ENCODE data around the gene POMGNT1.
"Not testable (repeated sequence)": the region's sequence is repeated elsewhere in the genome, so short reads cannot be mapped to it uniquely, and the experiment has no call there.

Gene POMGNT1

DNA sequence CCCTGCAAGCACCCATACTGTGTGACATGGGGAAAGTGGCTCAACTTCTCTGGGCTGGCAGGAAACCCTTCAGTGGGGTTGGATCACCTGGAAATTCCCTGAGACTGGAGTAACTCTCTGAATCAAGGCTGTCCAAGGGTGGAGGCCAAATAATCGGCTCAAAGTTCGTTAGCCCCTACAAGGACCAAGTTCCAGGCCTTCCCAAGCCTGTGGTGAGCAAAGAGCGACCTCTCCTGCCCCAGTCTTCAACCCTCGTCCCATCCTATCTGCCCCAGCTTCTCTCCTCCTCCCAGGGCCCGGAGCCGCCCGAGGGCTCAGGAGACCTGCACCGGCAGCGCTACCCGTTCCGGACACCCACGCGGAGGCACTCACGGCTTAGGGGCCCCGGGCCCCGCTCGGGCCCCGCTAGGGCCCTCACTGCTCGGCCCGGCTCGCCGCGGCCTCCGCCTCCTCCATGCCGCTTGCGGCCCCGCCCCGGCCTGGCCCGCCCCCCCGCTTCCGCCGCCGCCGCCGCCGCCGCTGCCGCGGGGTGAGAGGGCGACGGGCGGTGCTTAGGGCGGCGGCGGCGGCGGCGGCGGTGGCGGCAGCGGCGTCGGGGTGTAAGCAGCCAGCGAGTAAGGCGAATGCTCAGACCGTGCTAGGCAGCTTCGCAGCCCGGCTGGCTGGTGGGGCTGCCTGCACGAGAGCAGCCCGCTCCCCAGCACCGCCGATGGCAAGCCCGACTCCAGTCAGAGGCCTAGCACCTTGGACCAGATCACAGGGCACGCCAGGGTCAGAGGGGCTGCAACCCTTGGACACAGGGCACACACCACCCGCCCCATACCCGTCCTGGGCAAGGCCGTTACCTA is at the start of gene POMGNT1:
TSS of gene POMGNT1 (minus strand) at position 471 of the 848 bp plus-strand sequence. CDS start 613 bp downstream, outside the sequence.
- peak; percentile 79 for DNase-seq

DNA sequence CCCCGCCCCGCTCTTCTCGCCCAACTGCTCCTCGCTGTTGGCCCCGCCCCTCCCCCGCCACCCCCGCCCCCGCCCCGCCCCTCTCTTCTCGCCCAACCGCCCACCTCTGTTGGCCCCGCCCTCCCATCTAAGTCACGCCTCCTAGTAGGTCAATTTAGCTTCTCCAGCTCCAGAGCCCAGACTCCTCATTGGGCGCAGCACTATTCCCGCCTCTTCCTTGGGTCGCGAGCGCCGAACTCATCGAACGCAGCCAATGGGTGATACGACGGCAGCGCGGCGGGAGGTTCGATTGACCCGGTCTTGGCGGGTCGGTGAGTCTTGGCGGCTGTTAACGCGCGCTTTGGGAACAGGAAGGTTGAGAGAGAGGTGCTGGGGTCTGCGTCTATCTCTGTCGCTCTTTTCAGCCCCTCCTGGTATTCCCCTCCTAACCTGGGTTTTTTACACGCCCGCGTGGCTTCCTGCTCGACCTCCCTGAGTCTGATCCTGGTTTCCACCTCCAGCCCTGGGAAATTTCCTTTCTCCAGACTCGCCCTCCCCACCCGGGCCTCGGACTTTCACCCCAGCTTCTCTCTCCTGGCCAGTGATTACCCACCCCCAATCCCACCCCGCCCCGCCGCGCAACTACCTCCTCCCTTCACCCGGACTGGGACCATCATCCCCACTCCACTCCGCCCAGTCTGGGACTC is 49.3 kb upstream of the POMGNT1 start, which contains the start of gene RAD54L:
TSS of gene RAD54L (plus strand) at position 328 of the 686 bp plus-strand sequence. CDS start 643 bp downstream, outside the sequence.
- DNase-seq, result peak; percentile 100

DNA sequence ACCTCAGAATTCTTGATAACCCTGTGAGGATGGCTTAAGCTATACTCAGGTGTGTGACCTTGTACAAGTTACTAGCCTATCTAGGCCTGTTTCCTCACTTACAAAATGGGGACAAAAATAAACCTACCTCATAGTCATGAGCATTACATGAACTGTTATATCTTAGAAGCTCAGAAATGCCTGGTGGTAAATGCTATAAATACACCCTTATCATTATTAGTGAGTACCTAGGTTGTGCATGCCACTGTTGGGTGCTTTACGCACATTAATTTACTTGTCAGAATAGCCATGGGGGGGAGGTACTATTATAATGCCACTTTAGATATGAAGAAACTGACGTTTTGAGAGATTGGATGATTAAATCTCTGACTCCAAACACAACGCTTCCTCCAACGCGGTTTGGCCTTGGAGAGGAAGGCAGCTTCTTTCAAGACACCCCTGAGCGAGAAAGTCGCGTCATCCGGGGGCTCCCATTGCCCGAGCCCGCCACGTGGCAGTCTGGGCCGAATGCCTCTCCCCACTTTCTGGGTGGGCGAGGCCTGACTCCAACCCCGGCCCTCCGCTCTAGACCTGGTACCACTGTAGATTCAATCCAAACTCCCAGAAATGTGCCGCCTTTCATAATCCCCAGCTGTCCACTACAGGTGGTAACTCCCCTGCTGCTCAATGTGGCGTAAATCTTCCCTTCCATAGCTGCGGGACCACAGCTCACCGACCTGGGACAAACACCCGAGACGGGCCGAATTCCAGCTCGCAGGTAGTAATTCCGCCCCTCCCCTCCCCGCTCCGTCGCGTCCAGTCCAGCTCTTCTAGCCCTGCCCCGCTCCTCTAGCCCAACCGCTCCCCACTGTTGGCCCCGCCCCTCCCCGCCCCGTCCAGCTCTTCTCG is 48.6 kb upstream of the POMGNT1 start:
- no peak for DNase-seq

DNA sequence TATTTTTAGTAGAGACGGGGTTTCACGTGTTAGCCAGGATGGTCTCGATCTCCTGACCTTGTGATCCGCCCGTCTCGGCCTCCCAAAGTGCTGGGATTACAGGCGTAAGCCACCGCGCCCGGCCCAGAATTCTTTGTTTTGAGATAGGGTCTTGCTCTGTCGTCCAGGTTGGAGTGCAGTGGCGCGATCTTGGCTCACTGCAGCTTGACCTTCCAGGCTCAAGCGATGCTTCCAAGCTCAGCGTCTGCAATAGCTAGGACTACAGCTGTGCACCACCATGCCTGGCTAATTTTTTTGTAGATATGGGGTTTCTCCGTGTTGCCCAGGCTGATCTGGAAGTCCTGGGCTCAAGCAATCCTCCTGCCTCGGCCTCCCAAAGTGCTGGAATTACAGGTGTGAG is 47.9 kb upstream of the POMGNT1 start:
- DNase-seq, result not testable (repeated sequence)

DNA sequence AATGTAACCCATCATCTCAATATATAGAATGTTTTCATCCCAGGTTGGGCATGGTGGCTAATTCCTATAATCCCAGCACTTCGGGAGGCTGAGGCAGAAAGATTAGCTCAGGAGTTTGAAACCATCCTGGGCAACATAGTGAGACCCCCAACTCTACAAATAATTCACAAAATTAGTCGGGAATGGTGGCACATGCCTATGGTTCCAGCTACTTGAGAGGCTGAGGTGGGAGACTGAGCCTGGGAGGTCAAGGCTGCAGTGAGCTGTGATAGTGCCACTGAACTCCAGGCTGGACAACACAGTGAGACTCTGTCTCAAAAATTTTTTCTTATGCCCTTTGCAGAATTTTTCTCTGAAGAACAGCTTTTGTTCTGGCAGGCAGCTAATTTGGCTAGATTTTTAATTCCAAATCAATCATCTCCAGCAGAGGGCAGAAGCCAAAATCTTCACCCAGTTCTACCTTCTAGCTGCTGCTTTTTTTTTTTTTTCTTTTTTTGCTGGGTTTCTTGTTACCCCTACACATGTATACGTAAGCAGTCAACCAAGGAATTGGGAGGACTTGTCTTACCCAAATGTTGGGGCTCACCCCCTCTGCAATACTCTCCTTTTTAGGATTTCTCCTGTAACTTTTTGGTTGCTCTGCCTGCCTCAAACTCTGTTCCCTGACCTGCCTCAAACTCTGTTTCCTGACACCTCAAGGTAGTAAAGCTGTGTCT is 46.6 kb upstream of the POMGNT1 start:
- DNase-seq, result no peak

DNA sequence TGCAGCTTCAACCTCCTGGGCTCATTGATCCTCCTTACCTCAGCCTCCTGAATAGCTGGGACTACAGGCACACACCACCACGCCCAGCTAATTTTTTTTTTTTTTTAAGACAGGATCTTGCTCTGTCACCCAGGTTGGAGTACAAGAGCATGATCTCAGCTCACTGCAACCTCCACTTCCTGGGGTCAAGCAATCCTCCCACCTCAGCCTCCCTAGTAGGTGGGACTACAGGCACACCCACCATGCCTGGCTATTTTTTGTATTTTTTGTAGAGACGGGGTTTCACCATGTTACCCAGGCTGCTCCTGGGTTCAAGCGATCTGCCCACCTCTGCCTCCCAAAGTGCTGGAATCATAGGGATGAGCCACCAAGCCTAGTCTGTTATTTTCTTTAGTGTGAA is 45.6 kb upstream of the POMGNT1 start:
- DNase-seq, result not testable (repeated sequence)

DNA sequence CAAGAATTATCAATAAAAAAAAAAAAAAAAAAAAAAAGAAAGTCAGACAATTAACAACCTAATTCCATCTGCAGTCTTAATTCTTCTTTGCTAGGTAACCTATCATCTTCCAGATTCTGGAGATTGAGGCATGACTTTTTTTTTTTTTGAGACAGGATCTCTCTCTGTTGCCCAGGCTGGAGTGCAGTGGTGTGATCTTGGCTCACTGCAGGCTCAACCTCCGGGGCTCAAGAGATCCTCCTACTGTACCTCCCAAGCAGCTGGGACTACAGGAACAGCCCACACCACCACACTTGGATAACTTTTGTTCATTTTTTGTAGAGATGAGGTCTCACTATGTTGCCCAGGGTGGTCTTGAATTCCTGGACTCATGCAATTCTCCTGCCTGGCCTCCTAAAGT is 44.7 kb upstream of the POMGNT1 start:
- no peak for DNase-seq

DNA sequence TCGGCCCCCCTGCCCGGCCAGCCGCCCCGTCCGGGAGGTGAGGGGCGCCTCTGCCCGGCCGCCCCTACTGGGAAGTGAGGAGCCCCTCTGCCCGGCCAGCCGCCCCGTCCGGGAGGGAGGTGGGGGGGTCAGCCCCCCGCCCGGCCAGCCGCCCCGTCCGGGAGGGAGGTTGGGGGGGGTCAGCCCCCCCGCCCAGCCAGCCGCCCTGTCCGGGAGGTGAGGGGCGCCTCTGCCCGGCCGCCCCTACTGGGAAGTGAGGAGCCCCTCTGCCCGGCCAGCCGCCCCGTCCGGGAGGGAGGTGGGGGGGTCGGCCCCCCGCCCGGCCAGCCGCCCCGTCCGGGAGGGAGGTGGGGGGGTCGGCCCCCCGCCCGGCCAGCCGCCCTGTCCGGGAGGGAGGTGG is 43.5 kb upstream of the POMGNT1 start:
- not testable (repeated sequence) for DNase-seq

DNA sequence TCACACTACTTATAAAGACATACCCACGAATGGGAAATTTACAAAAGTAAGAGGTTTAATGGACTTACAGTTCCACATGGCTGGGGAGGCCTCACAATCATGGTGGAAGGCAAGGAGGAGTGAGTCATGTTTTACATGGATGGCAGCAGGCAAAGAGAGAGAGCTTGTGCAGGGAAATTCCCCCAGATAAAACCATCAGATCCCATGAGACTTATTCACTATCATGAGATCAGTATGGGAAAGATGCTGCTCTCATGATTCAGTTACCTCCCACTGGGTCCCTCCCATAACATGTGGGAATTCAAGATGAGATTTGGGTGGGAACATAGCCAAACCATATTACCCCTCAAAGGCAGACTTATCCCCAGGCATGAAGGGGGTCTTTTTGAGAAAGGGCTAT is 40.6 kb upstream of the POMGNT1 start:
- DNase-seq, result not testable (repeated sequence)

DNA sequence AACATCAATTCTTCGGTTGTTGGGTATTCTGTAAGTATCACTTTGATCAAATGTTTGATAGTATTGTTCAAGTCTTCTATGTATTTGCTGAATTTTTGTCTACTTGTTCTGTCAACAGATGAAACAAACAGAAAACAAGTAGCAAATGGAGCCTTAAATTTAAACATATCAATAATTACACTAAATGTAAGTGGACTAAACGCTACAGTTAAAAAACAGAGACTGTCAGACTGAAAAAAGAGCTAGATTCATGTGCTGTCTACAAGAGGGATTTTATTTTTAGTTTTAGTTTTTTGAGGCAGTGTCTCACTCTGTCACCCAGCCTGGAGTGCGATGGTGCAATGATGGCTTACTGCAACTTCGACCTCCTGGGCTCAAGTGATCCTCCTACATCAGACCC is 38.6 kb upstream of the POMGNT1 start:
- DNase-seq, result no peak

DNA sequence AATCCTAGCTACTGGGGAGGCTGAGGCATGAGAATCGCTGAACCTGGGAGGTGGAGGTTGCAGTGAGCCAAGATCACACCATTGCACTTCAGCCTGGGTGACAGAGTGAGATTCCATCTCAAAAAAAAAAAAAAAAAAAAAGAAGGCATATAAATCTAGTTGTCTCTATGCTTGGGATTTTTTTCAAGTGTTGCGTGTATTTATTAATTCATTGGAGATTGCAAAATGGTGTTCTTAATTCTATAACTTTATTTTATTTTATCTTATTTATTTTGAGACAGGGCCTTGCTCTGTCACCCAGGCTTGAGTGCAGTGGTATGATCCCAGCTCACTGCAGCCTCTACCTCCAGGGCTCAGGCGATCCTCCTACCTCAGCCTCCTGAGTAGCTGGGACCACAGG is 33.0 kb upstream of the POMGNT1 start:
- not testable (repeated sequence) for DNase-seq

DNA sequence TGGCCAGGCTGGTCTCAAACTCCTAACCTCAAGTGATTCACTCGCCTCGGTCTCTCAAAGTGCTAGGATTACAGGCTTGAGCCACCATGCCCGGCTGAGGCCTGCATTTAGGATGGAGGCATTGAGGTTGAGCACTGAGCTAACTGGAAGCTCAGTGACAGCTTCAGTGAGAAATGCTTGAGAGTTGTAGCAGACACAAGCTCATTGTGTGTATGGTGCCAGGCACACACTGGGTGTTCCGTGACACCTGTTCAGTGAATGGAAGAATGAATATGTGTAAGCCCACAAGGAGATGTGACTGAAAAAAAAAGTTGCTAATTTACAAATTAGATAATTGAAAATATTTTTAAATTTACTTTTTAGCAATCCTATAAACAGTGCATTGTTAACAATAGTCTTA is 26.7 kb upstream of the POMGNT1 start:
- DNase-seq, result no peak

DNA sequence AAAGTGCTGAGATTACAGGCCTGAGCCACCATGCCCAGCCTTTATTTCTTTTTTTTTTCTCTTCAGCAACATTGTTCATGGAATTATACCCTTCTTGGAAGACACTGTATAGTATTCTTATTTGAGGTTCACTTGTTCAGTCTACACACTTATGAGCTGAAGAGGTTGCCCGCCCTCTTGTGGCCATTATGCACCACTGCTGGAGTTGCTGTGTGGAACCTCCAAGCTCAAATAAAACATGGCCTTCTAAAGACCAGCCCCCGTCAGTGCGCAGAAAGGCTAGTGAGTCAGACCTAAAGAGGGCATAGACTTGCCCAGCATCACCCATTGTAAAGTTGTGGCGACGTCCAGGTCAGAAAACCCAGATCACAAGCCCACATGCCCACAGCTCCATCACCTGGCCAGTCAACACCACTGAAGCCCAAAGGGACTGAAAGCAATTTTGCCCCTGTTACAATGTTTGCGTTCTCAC is 25.3 kb upstream of the POMGNT1 start:
- DNase-seq, result peak; percentile 86

DNA sequence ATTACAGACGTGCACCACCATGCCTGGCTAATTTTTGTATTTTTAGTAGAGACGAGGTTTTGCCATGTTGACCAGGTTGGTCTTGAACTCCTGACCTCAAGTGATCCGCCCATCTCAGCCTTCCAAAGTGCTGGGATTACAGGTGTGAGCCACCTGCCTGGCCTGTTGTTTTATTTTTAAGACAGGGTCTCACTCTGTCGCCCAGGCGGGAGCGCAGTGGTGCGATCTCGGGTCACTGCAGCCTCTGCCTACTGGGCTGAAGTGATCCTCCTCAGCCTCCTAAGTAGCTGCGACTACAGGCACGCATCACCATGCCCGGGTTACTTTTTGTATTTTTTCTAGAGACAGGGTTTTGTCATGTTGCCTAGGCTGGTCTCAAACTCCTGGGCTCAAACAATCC is 24.8 kb upstream of the POMGNT1 start:
- not testable (repeated sequence) for DNase-seq

DNA sequence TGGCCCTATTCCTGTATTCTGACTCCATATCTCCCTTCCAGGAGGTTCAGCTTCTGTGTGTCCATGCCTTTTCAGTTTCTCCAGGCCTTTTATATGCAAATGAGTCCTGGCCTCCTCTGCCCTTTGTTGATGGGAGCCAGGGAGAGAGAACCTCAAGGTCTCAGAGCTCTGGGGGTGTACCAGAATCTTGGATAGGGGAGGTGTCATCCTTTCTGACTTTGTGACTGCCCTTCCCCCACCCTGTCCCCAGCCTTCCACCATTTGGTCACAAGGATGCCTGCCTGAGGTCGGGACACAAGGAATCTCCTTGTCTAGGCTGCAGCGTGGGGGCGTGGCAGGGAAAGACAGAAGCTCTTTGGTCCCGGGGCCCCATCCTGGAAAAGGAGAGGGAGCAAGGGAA is 23.5 kb upstream of the POMGNT1 start:
- DNase-seq, result no peak

DNA sequence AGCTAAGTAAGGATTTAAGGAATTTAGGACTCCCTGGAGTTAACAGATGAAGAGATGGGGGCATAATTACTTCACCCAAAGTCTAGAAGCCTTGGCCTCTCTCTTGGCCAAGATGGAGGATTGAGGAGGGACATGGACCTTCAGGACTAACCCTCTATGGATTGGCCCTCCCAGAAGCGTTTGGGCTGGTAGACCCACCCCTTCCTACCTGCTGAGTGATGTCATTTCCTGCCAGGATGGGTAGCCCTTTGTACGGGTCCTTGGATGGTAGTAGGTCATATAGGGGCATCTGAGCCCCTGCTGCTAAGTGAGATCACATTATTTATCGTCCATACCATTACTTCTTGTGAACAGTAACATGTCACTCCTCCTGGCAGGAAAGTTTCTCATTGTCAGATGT is 22.6 kb upstream of the POMGNT1 start:
- no peak for DNase-seq

DNA sequence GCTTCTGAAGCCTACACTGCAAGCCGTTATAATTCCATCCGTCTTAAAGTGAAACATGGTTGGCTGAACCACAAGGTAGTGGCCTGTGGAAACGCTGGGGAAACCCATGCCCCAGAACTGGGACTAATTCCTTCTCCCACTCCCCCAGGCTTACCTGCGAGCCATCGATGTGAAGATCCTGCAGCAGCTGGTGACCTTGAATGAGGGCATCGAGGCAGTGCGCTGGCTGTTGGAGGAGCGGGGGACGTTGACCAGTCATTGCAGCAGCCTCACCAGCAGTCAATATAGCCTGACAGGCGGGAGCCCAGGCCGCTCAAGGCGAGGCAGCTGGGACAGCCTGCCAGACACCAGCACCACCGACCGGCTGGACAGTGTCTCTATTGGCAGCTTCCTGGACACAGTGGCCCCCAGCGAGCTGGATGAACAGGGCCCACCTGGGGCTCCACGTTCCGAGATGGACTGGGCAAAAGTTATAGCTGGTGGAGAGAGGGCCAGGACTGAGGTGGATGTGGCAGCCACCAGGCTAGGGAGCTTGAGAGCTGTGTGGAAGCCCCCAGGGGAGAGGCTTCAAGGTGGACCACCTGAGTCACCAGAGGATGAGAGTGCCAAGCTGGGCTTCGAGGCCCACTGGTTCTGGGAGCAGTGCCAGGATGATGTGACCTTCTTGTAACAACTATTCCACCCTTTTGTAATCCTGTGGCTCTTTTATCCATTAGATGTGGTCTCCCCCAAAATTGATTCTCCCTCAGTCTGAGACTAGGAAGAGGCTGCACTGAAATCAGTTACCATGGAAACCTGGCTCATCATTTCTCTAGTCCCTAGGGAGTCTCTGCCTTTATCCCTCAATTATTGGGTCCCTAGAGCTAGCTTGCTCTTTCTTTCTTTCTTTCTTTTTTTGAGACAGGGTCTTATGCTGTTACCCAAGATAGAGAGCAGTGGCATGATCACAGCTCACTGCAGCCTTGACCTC is 21.6 kb upstream of the POMGNT1 start:
- no peak for DNase-seq

DNA sequence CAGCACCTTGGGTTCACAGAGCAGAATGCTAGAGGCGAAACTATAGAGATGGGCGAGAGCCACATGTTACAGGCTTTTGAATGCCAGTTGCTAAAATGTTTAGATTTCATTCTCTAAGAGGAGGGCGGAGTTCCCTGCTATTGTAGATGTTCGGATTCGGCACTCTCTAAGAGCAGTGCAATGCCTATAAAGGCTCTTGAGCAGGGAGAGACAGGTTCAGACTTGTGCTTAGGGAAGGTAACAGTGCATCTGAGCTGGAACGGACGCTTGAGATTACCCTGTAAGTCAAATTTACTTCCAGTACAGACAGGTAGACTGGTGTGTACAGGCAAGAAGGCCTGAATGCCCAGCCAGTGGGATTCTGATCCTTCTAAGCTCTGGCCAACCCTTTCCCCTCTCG is 20.2 kb upstream of the POMGNT1 start:
- DNase-seq, result peak; percentile 41

DNA sequence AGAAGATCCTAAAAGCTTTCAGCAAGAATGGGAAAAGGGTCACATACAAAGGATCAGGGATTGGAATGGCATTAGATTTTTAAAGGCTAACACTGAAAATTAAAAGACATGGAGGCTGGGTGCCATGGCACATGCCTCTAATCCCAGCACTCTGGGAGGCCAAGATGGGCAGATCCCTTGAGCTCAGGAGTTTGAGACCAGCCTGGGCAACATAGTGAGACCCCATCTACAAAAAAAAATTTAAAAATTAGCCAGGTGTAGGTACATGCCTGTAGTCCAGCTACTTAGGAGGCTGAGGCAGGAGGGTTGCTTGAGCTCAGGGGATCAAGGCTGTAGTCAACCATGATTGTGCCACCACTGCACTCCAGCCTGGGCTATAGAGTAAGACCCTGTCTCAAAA is 17.3 kb upstream of the POMGNT1 start:
- DNase-seq, result no peak

DNA sequence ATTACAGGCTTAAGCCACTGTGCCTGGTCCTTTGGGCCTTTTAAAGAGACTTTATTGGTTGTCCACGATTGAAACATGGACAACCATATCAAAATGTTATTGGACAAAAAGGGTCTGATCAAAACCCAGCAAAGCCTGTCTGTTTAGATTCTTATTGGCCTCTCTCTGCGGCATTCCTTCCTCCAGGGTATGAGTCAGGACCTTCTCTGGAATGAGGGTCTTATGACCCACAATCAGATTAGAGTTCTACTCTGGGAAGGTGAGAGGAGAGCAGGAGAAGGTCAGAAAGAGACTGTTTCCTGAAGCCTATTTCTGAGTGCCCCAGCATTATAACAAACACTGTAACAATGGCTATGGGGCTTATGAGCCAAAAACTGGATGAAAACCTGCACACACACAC is 12.8 kb upstream of the POMGNT1 start:
- no peak for DNase-seq

DNA sequence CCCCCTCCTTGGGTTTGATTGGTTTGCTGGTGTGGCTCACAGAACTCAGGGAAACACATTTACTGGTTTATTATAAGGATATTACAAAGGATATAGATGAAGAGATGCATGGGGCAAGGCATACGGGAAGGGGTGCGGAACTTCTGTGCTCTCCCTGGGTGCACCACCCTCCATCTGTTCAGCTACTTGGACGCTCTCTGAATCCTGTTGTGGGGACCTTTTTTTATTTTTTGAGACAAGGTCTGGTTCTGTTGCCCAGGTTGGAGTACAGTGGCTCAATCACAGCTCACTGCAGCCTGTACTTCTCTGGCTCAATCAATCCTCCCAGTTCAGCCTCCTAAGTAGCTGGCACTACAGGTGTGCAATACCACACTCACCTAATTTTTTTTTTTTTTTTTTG is 12.3 kb upstream of the POMGNT1 start:
- DNase-seq, result no peak
